Stimulated activated CD8-positive, alpha-beta memory T cell treated with anti-CD3 and anti-CD28 coated beads, Interleukin-7, amount 100 ng/mL, for 24 hours (primary cell): ENCODE data around the gene MAP3K20.
"Not testable (repeated sequence)": the region's sequence is repeated elsewhere in the genome, so short reads cannot be mapped to it uniquely, and the experiment has no call there.

Experiments
- DNase-seq: peaks from one replicate; pipeline ENCODE4 v3.0.0-alpha.2; 2020; ENCODE audit warnings: low read depth

MAP3K20 gene

GRCh38 chr2:173205375-173205774 is 129.7 kb downstream of the MAP3K20 start:
- DNase-seq, result no peak

GRCh38 chr2:173207124-173207523 is 131.5 kb downstream of the MAP3K20 start:
- DNase-seq, result not testable (repeated sequence)

- peak; percentile 4 for DNase-seq
These were observed 134.9 kb downstream of the MAP3K20 start for GRCh38 chr2:173210270-173211196.

GRCh38 chr2:173213181-173213580 is 137.5 kb downstream of the MAP3K20 start:
- DNase-seq, result no peak

- no peak for DNase-seq
These were observed 138.6 kb downstream of the MAP3K20 start for GRCh38 chr2:173214213-173214612.

- DNase-seq, result no peak
These were observed 139.7 kb downstream of the MAP3K20 start for GRCh38 chr2:173215316-173215715.

- DNase-seq, result no peak
These were observed 140.4 kb downstream of the MAP3K20 start for GRCh38 chr2:173216051-173216450.

GRCh38 chr2:173216668-173217067 is 141.0 kb downstream of the MAP3K20 start:
- DNase-seq, result no peak

- no peak for DNase-seq
These were observed 141.6 kb downstream of the MAP3K20 start for GRCh38 chr2:173217116-173217840.

GRCh38 chr2:173218326-173219056 is 142.8 kb downstream of the MAP3K20 start:
- no peak for DNase-seq

- no peak for DNase-seq
These were observed 145.6 kb downstream of the MAP3K20 start for GRCh38 chr2:173221132-173221695.

- no peak for DNase-seq
These were observed 146.4 kb downstream of the MAP3K20 start for GRCh38 chr2:173221937-173222594.

GRCh38 chr2:173223871-173224270 is 148.2 kb downstream of the MAP3K20 start:
- no peak for DNase-seq

GRCh38 chr2:173226899-173227698 is 151.5 kb downstream of the MAP3K20 start:
- DNase-seq, result no peak

- no peak for DNase-seq
These were observed 153.4 kb downstream of the MAP3K20 start for GRCh38 chr2:173229086-173229485.

- DNase-seq, result no peak
These were observed 154.5 kb downstream of the MAP3K20 start for GRCh38 chr2:173230181-173230580.

- DNase-seq, result no peak
These were observed 155.4 kb downstream of the MAP3K20 start for GRCh38 chr2:173231042-173231441.

- DNase-seq, result no peak
These were observed 155.8 kb downstream of the MAP3K20 start for GRCh38 chr2:173231465-173231864.

GRCh38 chr2:173232956-173233744 is 157.5 kb downstream of the MAP3K20 start:
- no peak for DNase-seq
